Activated naive CD4-positive, alpha-beta T cell treated with anti-CD3 and anti-CD28 coated beads, Interleukin-2, amount 10 ng/mL, durations not matched to agents 7 days and 5 days (primary cell): ENCODE measurements around the gene MADD.
"Not testable (repeated sequence)": the region's sequence is repeated elsewhere in the genome, so short reads cannot be mapped to it uniquely, and the experiment has no call there.

Experiments used
- CTCF ChIA-PET: fragments of 350-600 bp; sonication (Branson Sonifier 250); formaldehyde crosslinking; loops from one replicate; lab custom pipeline; 2021; ENCODE audit warnings: antibody characterized with exemption; lab: Charles Lee
- DNase-seq: peaks from one replicate; pipeline ENCODE4 v3.0.0-alpha.2; 2020
- H3K27ac Mint-ChIP-seq: one replicate; pipeline ENCODE4 v1.8.0; 2021; ENCODE audit warnings: mild to moderate bottlenecking, moderate library complexity, mixed read lengths
- H3K27me3 Mint-ChIP-seq: one replicate; pipeline ENCODE4 v1.8.0; 2021; ENCODE audit warnings: mild to moderate bottlenecking, mixed read lengths
- H3K36me3 Mint-ChIP-seq: one replicate; pipeline ENCODE4 v1.8.0; 2021; ENCODE audit warnings: mixed read lengths
- H3K4me1 Mint-ChIP-seq: one replicate; pipeline ENCODE4 v1.8.0; 2021; ENCODE audit warnings: mixed read lengths
- H3K4me3 Mint-ChIP-seq: one replicate; pipeline ENCODE4 v1.8.0; 2021; ENCODE audit warnings: mild to moderate bottlenecking, moderate library complexity, mixed read lengths
- H3K9me3 Mint-ChIP-seq: one replicate; pipeline ENCODE4 v1.8.0; 2021; ENCODE audit warnings: mixed read lengths

The MADD gene

GRCh38 chr11:47299078-47299477 is 29.1 kb downstream of the MADD start:
- H3K4me1 Mint-ChIP-seq: peaks cover 7% of the 10 kb centered on the region
- peaks cover 12% of the 10 kb centered on the region for H3K9me3 Mint-ChIP-seq
- no peaks in the 10 kb centered on the region for H3K27me3 Mint-ChIP-seq
- CTCF ChIA-PET: no interaction called here
- no peak overlapping the region for H3K27ac Mint-ChIP-seq
- no peak for DNase-seq
- no peak overlapping the region for H3K4me3 Mint-ChIP-seq
- peaks cover 79% of the 10 kb centered on the region for H3K36me3 Mint-ChIP-seq

GRCh38 chr11:47302853-47303252 is 32.9 kb downstream of the MADD start:
- peaks cover 12% of the 10 kb centered on the region for H3K9me3 Mint-ChIP-seq

GRCh38 chr11:47305734-47306483 is 36.0 kb downstream of the MADD start:
- H3K4me3 Mint-ChIP-seq: no peak overlapping the region
- CTCF ChIA-PET: interaction anchor here (0.5 to 1.2 kb wide), 4 partner anchors 16 to 143 kb away, joined by 3 read pairs; no protein-coding TSS in a partner anchor
- peaks cover 59% of the 10 kb centered on the region for H3K36me3 Mint-ChIP-seq
- H3K27ac Mint-ChIP-seq: no peak overlapping the region
- peaks cover 12% of the 10 kb centered on the region for H3K9me3 Mint-ChIP-seq
- H3K4me1 Mint-ChIP-seq: peaks cover 7% of the 10 kb centered on the region
- H3K27me3 Mint-ChIP-seq: no peaks in the 10 kb centered on the region
- no peak for DNase-seq

More at GRCh38 chr11:47302853-47303252, 32.9 kb downstream of the MADD start:
- CTCF ChIA-PET: no interaction called here
- DNase-seq: no peak
- Mint-ChIP-seq H3K36me3 (peaks cover 71% of the 10 kb centered on the region), H3K27ac (no peak overlapping the region), H3K4me3 (no peak overlapping the region), H3K27me3 (no peaks in the 10 kb centered on the region), H3K4me1 (peaks cover 7% of the 10 kb centered on the region)

- H3K27ac Mint-ChIP-seq: no peak overlapping the region
- no peaks in the 10 kb centered on the region for H3K27me3 Mint-ChIP-seq
- H3K9me3 Mint-ChIP-seq: peaks cover 11% of the 10 kb centered on the region
- DNase-seq: no peak
- no peak overlapping the region for H3K4me3 Mint-ChIP-seq
- H3K36me3 Mint-ChIP-seq: peaks cover 60% of the 10 kb centered on the region
- H3K4me1 Mint-ChIP-seq: peaks cover 5% of the 10 kb centered on the region
- CTCF ChIA-PET: interaction anchor here (0.7 to 1.2 kb wide), 3 partner anchors 16 to 106 kb away, joined by 3 read pairs; no protein-coding TSS in a partner anchor
These were observed 36.5 kb downstream of the MADD start for GRCh38 chr11:47306484-47306844.

GRCh38 chr11:47308050-47308823 is 38.3 kb downstream of the MADD start:
- Mint-ChIP-seq H3K36me3 (peaks cover 53% of the 10 kb centered on the region), H3K27ac (no peak overlapping the region), H3K27me3 (no peaks in the 10 kb centered on the region), H3K4me3 (no peak overlapping the region), H3K4me1 (no peaks in the 10 kb centered on the region), H3K9me3 (peaks cover 2% of the 10 kb centered on the region)
- CTCF ChIA-PET: interaction anchor here (1.6 kb wide), 1 partner anchor 16 kb away, joined by 3 read pairs; no protein-coding TSS in a partner anchor
- DNase-seq: no peak

- Mint-ChIP-seq H3K36me3 (peaks cover 42% of the 10 kb centered on the region), H3K4me1 (peaks cover 6% of the 10 kb centered on the region), H3K27ac (no peak overlapping the region), H3K27me3 (no peaks in the 10 kb centered on the region), H3K9me3 (no peaks in the 10 kb centered on the region), H3K4me3 (no peak overlapping the region)
- no peak for DNase-seq
- CTCF ChIA-PET: no interaction called here
These were observed 45.1 kb downstream of the MADD start for GRCh38 chr11:47314992-47315391.

- CTCF ChIA-PET, H3K27ac Mint-ChIP-seq, H3K27me3 Mint-ChIP-seq, H3K4me3 Mint-ChIP-seq, DNase-seq, H3K9me3 Mint-ChIP-seq, H3K4me1 Mint-ChIP-seq: not testable (repeated sequence)
- peaks cover 39% of the 10 kb centered on the region for H3K36me3 Mint-ChIP-seq
These were observed 46.6 kb downstream of the MADD start for GRCh38 chr11:47316501-47316900.

- CTCF ChIA-PET: no interaction called here
- no peak for DNase-seq
- Mint-ChIP-seq H3K4me3 (no peak overlapping the region), H3K4me1 (peaks cover 6% of the 10 kb centered on the region), H3K27ac (peak overlapping the region; percentile 8), H3K9me3 (no peaks in the 10 kb centered on the region), H3K36me3 (peaks cover 42% of the 10 kb centered on the region), H3K27me3 (no peaks in the 10 kb centered on the region)
These were observed 47.3 kb downstream of the MADD start for GRCh38 chr11:47317064-47317828.

- Mint-ChIP-seq H3K36me3 (peaks cover 39% of the 10 kb centered on the region), H3K27ac (no peak overlapping the region), H3K4me1 (peaks cover 6% of the 10 kb centered on the region), H3K4me3 (no peak overlapping the region), H3K9me3 (no peaks in the 10 kb centered on the region), H3K27me3 (no peaks in the 10 kb centered on the region)
- no peak for DNase-seq
- CTCF ChIA-PET: no interaction called here
These were observed 48.2 kb downstream of the MADD start for GRCh38 chr11:47318166-47318565.

- peaks cover 42% of the 10 kb centered on the region for H3K36me3 Mint-ChIP-seq
- H3K4me1 Mint-ChIP-seq: no peaks in the 10 kb centered on the region
- H3K4me3 Mint-ChIP-seq: no peak overlapping the region
- CTCF ChIA-PET: interaction anchor here (1.1 kb wide), 1 partner anchor 16 kb away, joined by 3 read pairs; no protein-coding TSS in a partner anchor
- no peak for DNase-seq
- no peaks in the 10 kb centered on the region for H3K9me3 Mint-ChIP-seq
- no peaks in the 10 kb centered on the region for H3K27me3 Mint-ChIP-seq
- no peak overlapping the region for H3K27ac Mint-ChIP-seq
These were observed 54.6 kb downstream of the MADD start for GRCh38 chr11:47324520-47324919.

- CTCF ChIA-PET: interaction anchor here (0.6 kb wide), 1 partner anchor 75 kb away, joined by 3 read pairs; no protein-coding TSS in a partner anchor
These were observed 55.5 kb downstream of the MADD start for GRCh38 chr11:47325271-47326041.

GRCh38 chr11:47326198-47326597 is 56.3 kb downstream of the MADD start:
- no peaks in the 10 kb centered on the region for H3K27me3 Mint-ChIP-seq
- DNase-seq: no peak
- no peak overlapping the region for H3K4me3 Mint-ChIP-seq
- no peak overlapping the region for H3K27ac Mint-ChIP-seq
- no peaks in the 10 kb centered on the region for H3K4me1 Mint-ChIP-seq
- CTCF ChIA-PET: interaction anchor here (0.6 to 1.0 kb wide), 2 partner anchors 10 to 74 kb away, joined by 3 read pairs; no protein-coding TSS in a partner anchor
- no peaks in the 10 kb centered on the region for H3K9me3 Mint-ChIP-seq
- H3K36me3 Mint-ChIP-seq: peaks cover 42% of the 10 kb centered on the region

More at GRCh38 chr11:47325271-47326041, 55.5 kb downstream of the MADD start:
- Mint-ChIP-seq H3K27me3 (no peaks in the 10 kb centered on the region), H3K9me3 (no peaks in the 10 kb centered on the region), H3K27ac (no peak overlapping the region), H3K4me3 (no peak overlapping the region), H3K4me1 (no peaks in the 10 kb centered on the region), H3K36me3 (peaks cover 42% of the 10 kb centered on the region)
- DNase-seq: no peak

- CTCF ChIA-PET: interaction anchor here (1.0 kb wide), 1 partner anchor 9 kb away, joined by 3 read pairs; no protein-coding TSS in a partner anchor
- DNase-seq: no peak
- Mint-ChIP-seq H3K36me3 (peaks cover 34% of the 10 kb centered on the region), H3K4me1 (no peaks in the 10 kb centered on the region), H3K9me3 (no peaks in the 10 kb centered on the region), H3K27me3 (no peaks in the 10 kb centered on the region), H3K27ac (no peak overlapping the region), H3K4me3 (no peak overlapping the region)
These were observed 57.1 kb downstream of the MADD start for GRCh38 chr11:47327025-47327424.
